ENCODE results near the gene EFTUD2.

Gene EFTUD2

DNA sequence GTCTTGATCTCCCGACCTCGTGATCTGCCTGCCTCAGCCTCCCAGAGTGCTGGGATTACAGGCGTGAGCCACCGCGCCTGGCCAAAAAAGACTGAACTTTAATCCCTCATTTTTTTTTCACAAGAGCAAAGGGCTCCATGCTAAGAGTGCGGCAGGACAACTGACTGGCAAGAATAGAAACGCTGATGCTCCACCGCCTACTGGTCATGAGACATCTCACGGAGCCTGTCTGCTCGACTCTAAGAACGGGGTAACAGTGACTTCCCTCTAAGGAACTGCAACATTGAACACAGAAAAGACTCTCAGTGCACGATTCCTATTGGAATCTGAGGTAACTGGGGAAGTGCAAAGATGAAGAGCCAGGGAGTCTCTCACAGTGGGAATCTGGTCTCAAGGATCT lies 27.7 kb downstream of the EFTUD2 start:
- TF ChIP-seq, protein P1, sequence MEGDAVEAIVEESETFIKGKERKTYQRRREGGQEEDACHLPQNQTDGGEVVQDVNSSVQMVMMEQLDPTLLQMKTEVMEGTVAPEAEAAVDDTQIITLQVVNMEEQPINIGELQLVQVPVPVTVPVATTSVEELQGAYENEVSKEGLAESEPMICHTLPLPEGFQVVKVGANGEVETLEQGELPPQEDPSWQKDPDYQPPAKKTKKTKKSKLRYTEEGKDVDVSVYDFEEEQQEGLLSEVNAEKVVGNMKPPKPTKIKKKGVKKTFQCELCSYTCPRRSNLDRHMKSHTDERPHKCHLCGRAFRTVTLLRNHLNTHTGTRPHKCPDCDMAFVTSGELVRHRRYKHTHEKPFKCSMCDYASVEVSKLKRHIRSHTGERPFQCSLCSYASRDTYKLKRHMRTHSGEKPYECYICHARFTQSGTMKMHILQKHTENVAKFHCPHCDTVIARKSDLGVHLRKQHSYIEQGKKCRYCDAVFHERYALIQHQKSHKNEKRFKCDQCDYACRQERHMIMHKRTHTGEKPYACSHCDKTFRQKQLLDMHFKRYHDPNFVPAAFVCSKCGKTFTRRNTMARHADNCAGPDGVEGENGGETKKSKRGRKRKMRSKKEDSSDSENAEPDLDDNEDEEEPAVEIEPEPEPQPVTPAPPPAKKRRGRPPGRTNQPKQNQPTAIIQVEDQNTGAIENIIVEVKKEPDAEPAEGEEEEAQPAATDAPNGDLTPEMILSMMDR (IDR thresholded peaks at IDR 0.05; ENCODE audit: poor library complexity, severe bottlenecking), result no peak
- Histone ChIP-seq H3K27ac (ENCODE audit: poor library complexity, severe bottlenecking) (no peak overlapping the region), H3K9me3 (ENCODE audit: severe bottlenecking) (no peaks in the 10 kb centered on the region), H3K27me3 (ENCODE audit: insufficient read depth, poor library complexity, severe bottlenecking) (no peaks in the 10 kb centered on the region), H3K36me3 (ENCODE audit: low read depth) (peaks cover 94% of the 10 kb centered on the region), H3K4me3 (ENCODE audit: severe bottlenecking) (no peak overlapping the region), H3K4me1 (ENCODE audit: insufficient read depth, poor library complexity, severe bottlenecking) (no peaks in the 10 kb centered on the region)
- DNase-seq (ENCODE audit: low spot score) (no peak), ATAC-seq (ENCODE audit: low read depth) (no peak)

DNA sequence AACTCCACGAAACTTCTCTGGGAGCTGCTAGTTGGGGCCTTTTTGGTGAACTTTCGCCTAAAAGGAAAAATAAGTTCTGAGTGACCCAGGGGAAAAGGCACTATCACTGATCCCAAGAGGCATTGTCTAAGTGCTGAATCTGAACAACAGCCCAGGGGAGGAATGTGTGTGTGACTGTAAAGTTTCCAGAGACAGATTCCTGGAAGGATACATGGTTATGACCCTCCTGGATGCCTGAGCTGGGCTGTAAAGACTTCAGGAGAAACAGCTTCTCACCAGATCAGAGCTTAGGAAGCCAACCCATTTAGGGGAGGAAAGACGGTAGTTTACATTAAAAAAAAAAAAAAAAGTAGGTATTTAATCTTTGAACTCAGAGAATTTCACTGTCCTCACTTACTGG lies 31.4 kb downstream of the EFTUD2 start:
- H3K36me3 ChIP-seq (ENCODE audit: low read depth), result peaks cover 96% of the 10 kb centered on the region
- no peak overlapping the region for H3K4me3 ChIP-seq (ENCODE audit: severe bottlenecking)
- TF ChIP-seq, protein P1 (IDR thresholded peaks at IDR 0.05; ENCODE audit: poor library complexity, severe bottlenecking), result no peak
- H3K27me3 ChIP-seq (ENCODE audit: insufficient read depth, poor library complexity, severe bottlenecking), result no peaks in the 10 kb centered on the region
- no peaks in the 10 kb centered on the region for H3K9me3 ChIP-seq (ENCODE audit: severe bottlenecking)
- DNase-seq (ENCODE audit: low spot score), result no peak
- no peaks in the 10 kb centered on the region for H3K4me1 ChIP-seq (ENCODE audit: insufficient read depth, poor library complexity, severe bottlenecking)
- H3K27ac ChIP-seq (ENCODE audit: poor library complexity, severe bottlenecking), result no peak overlapping the region
- no peak for ATAC-seq (ENCODE audit: low read depth)

DNA sequence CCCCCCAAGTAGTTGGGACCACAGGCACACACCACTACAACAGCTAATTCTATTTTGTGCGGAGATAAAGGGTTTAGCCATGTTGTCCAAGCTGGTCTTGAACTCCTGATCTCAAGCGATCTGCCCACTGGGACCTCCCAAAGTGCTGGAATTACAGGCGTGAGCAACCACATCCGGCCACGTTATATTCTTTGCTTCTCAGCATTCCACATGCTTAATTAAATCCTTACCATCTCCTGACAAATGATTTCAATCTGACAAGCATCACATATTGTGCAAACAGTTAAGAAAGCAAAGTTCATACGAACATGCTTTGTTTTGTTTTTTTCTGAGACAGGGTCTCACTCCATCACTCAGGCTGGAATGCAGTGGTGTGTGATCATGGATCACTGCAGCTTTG lies 33.3 kb downstream of the EFTUD2 start:
- ATAC-seq (ENCODE audit: low read depth) (no peak), DNase-seq (ENCODE audit: low spot score) (no peak)
- TF ChIP-seq, protein P1 (IDR thresholded peaks at IDR 0.05; ENCODE audit: poor library complexity, severe bottlenecking), result no peak
- Histone ChIP-seq H3K36me3 (ENCODE audit: low read depth) (peaks cover 95% of the 10 kb centered on the region), H3K4me1 (ENCODE audit: insufficient read depth, poor library complexity, severe bottlenecking) (no peaks in the 10 kb centered on the region), H3K27me3 (ENCODE audit: insufficient read depth, poor library complexity, severe bottlenecking) (no peaks in the 10 kb centered on the region), H3K4me3 (ENCODE audit: severe bottlenecking) (no peak overlapping the region), H3K9me3 (ENCODE audit: severe bottlenecking) (no peaks in the 10 kb centered on the region), H3K27ac (ENCODE audit: poor library complexity, severe bottlenecking) (no peak overlapping the region)

DNA sequence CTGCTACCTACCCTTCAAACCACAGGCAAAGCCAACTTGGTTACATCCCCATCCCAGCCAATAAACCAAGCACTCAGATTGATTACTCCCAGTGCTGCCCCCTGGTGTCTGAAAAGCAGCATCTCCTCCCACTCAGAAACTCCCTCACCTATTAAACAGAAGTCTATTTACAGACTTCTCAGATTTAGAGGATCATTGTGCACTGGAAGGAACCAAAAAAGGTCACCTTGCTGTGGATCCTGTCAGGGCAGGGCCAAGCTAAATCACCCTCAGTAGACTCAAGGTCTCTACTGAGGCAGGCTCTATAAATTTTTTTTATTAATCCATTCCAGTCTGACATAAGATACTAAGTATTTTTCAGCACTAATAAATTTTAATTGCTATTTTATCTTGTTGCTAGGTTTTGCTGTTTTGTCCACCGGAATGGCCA lies 34.0 kb downstream of the EFTUD2 start:
- Histone ChIP-seq H3K4me3 (ENCODE audit: severe bottlenecking) (no peak overlapping the region), H3K9me3 (ENCODE audit: severe bottlenecking) (no peaks in the 10 kb centered on the region), H3K4me1 (ENCODE audit: insufficient read depth, poor library complexity, severe bottlenecking) (no peaks in the 10 kb centered on the region), H3K36me3 (ENCODE audit: low read depth) (peaks cover 95% of the 10 kb centered on the region), H3K27ac (ENCODE audit: poor library complexity, severe bottlenecking) (no peak overlapping the region), H3K27me3 (ENCODE audit: insufficient read depth, poor library complexity, severe bottlenecking) (no peaks in the 10 kb centered on the region)
- ATAC-seq (ENCODE audit: low read depth) (peak; percentile 79), DNase-seq (ENCODE audit: low spot score) (no peak)
- TF ChIP-seq, protein P1 (IDR thresholded peaks at IDR 0.05; ENCODE audit: poor library complexity, severe bottlenecking), result peak; percentile 86

DNA sequence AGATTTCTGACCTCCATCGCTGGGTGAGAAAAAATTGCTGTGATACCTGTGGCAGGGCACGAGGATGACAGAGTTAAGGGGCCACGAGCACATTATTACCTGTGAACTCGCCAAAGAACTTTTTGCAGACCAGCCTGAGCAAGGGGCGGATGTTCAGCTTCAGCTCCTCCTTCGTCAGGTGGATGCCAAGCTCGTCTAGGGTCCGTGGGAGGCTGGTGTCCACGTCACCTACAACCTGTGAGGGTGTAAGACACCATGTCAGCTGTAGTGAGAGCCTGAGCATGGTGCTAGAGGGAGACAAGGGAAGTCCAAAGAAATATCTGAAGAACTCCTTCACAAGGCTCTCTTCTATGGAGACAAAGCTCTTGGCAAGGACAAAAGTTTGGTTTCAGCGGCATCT lies 34.4 kb downstream of the EFTUD2 start:
- Histone ChIP-seq H3K4me3 (ENCODE audit: severe bottlenecking) (no peak overlapping the region), H3K4me1 (ENCODE audit: insufficient read depth, poor library complexity, severe bottlenecking) (no peaks in the 10 kb centered on the region), H3K27me3 (ENCODE audit: insufficient read depth, poor library complexity, severe bottlenecking) (no peaks in the 10 kb centered on the region), H3K9me3 (ENCODE audit: severe bottlenecking) (no peaks in the 10 kb centered on the region), H3K36me3 (ENCODE audit: low read depth) (peaks cover 95% of the 10 kb centered on the region), H3K27ac (ENCODE audit: poor library complexity, severe bottlenecking) (no peak overlapping the region)
- DNase-seq (ENCODE audit: low spot score) (no peak), ATAC-seq (ENCODE audit: low read depth) (no peak)
- TF ChIP-seq, protein P1 (IDR thresholded peaks at IDR 0.05; ENCODE audit: poor library complexity, severe bottlenecking), result no peak

All from RWPE2 (cell line).